OCI-LY7 (cell line): Measurements from ENCODE around the gene NEUROG1. TPM values are rescaled to one million over a fixed set of nuclear protein-coding genes. Genes with fewer than 3 reads are reported as not detected.
A peak's percentile ranks its signal among the peaks of the same experiment; 100 is the strongest.

Experiments
- BruUV-seq: library from RNA; stranded (reverse); fragments of 400-500 nt; replicated peaks from 2 replicates; lab custom pipeline; 2021; lab: Mats Ljungman, UMichigan
- CTCF ChIA-PET: fragments of 300-600 bp; sonication (Branson Sonifier 250); formaldehyde crosslinking; loops from one replicate; lab custom pipeline; 2022; ENCODE audit warnings: antibody characterized with exemption; ENCODE audit not compliant: unreplicated experiment; lab: Charles Lee
- POLR2A ChIA-PET: fragments of 300-600 bp; sonication (Branson Sonifier 250); formaldehyde crosslinking; loops from one replicate; lab custom pipeline; 2022; ENCODE audit warnings: antibody characterized with exemption; lab: Charles Lee
- DNase-seq: peaks from one replicate; pipeline ENCODE4 v3.0.0-alpha.2; 2015; ENCODE audit warnings: low spot score
- H2AFZ ChIP-seq: fragments of 200-600 bp; sonication (generic), shearing (Covaris generic); 2 replicates; pipeline ENCODE4 v1.6.1; 2014; ENCODE audit warnings: mild to moderate bottlenecking, antibody characterized with exemption, low read length, moderate library complexity
- H3K27ac ChIP-seq: fragments of 200-600 bp; sonication (generic); 2 replicates; pipeline ENCODE4 v1.5.1; 2014; ENCODE audit warnings: mixed run types, low read depth, mild to moderate bottlenecking, moderate library complexity, low read length, inconsistent platforms; ENCODE audit not compliant: poor library complexity, severe bottlenecking
- H3K36me3 ChIP-seq: fragments of 200-600 bp; sonication (generic); 2 replicates; pipeline ENCODE4 v1.6.1; 2014; ENCODE audit warnings: mild to moderate bottlenecking, antibody characterized with exemption, low read length, moderate library complexity, mixed read lengths; ENCODE audit not compliant: insufficient read depth
- H3K4me1 ChIP-seq: fragments of 200-600 bp; sonication (generic); 2 replicates; pipeline ENCODE4 v1.5.1; 2014; ENCODE audit warnings: mild to moderate bottlenecking, low read length; ENCODE audit not compliant: insufficient read depth, poor library complexity, severe bottlenecking
- H3K4me2 ChIP-seq: fragments of 200-600 bp; sonication (generic); 2 replicates; pipeline ENCODE4 v1.6.1; 2014; ENCODE audit warnings: mild to moderate bottlenecking, low read length
- H3K4me3 ChIP-seq: fragments of 200-600 bp; sonication (generic); 2 replicates; pipeline ENCODE4 v1.5.1; 2014; ENCODE audit warnings: mild to moderate bottlenecking, low read depth, low read length; ENCODE audit not compliant: poor library complexity, severe bottlenecking
- H3K79me2 ChIP-seq: fragments of 200-600 bp; sonication (generic); 2 replicates; pipeline ENCODE4 v1.6.1; 2016; ENCODE audit warnings: low read depth, mild to moderate bottlenecking, low read length, moderate library complexity, mixed read lengths; ENCODE audit not compliant: insufficient read depth
- H3K9me2 ChIP-seq: fragments of 200-600 bp; sonication (generic); 2 replicates; pipeline ENCODE4 v1.6.1; 2016; ENCODE audit warnings: mild to moderate bottlenecking, low read length, mixed read lengths; ENCODE audit not compliant: insufficient read depth
- H3K9me3 ChIP-seq: fragments of 200-600 bp; sonication (generic); 2 replicates; pipeline ENCODE4 v1.6.1; 2014; ENCODE audit warnings: mild to moderate bottlenecking, mixed run types, low read length, mixed read lengths
- H4K20me1 ChIP-seq: fragments of 200-600 bp; sonication (generic); 2 replicates; pipeline ENCODE4 v1.6.1; 2014; ENCODE audit warnings: mild to moderate bottlenecking, antibody characterized with exemption, low read length, moderate library complexity, mixed read lengths; ENCODE audit not compliant: insufficient read depth
- CTCF ChIP-seq: fragments of 200-600 bp; sonication (generic); conservative IDR thresholded peaks from 2 replicates; pipeline ENCODE4 v1.5.1; 2014; ENCODE audit warnings: mild to moderate bottlenecking, antibody characterized with exemption, low read length, moderate library complexity, mixed read lengths
- EZH2phosphoT487 ChIP-seq: fragments of 200-600 bp; sonication (generic); IDR thresholded peaks from 2 replicates; pipeline ENCODE4 v1.6.1; 2018; ENCODE audit warnings: low read depth, borderline replicate concordance, mild to moderate bottlenecking, mixed run types, antibody characterized with exemption, low read length, moderate library complexity, mixed read lengths
- intact Hi-C: fragments of 100-400 bp; cut with micrococcal nuclease; formaldehyde crosslinking; loops from one replicate; pipeline ENCODE4 v1.10.0; 2022; ENCODE audit not compliant: unreplicated experiment
- total RNA-seq, 2 experiments: library from RNA; depleted of rRNA in 1 of 2; stranded (reverse); fragments of >200 nt in 1 of 2; shearing (Covaris generic) in 1 of 2; gene quantifications; 2 replicates each; pipeline ENCODE4 v1.2.3, GENCODE V29; 2014 to 2022

Gene NEUROG1
- total RNA-seq, 2 experiments from 2014 or later = not detected

- BruUV-seq = no TSS peak
- DNase-seq = no peak
- intact Hi-C loops = no loop called here
- TF ChIP-seq EZH2phosphoT487 (no peak), CTCF (no peak)
- no peaks in the 10 kb centered on the region for H3K36me3 ChIP-seq
- no peaks in the 10 kb centered on the region for H4K20me1 ChIP-seq
- no peaks in the 10 kb centered on the region for H3K9me3 ChIP-seq
- H2AFZ ChIP-seq = no peak overlapping the region
- no peaks in the 10 kb centered on the region for H3K79me2 ChIP-seq
- no peak overlapping the region for H3K4me2 ChIP-seq
- H3K27ac ChIP-seq = no peak overlapping the region
- ChIA-PET POLR2A (interaction anchor here (0.7 to 0.8 kb wide), 2 partner anchors 11 to 913 kb away, joined by 3 read pairs; no protein-coding TSS in a partner anchor), CTCF (interaction anchor here (0.7 to 1.9 kb wide), 2 partner anchors 14 to 107 kb away, joined by 3 to 7 read pairs; no protein-coding TSS in a partner anchor)
- H3K4me1 ChIP-seq = no peaks in the 10 kb centered on the region
- H3K4me3 ChIP-seq = no peak overlapping the region
- H3K9me2 ChIP-seq = no peaks in the 10 kb centered on the region
Measured at GRCh38 chr5:135565266-135565665, 29.5 kb upstream of the NEUROG1 start.

GRCh38 chr5:135564331-135564730 lies 28.6 kb upstream of the NEUROG1 start:
- H3K9me3 ChIP-seq = no peaks in the 10 kb centered on the region
- H3K4me3 ChIP-seq = no peak overlapping the region
- H3K27ac ChIP-seq = no peak overlapping the region
- intact Hi-C loops = no loop called here
- no peak overlapping the region for H2AFZ ChIP-seq
- no peak overlapping the region for H3K4me2 ChIP-seq
- CTCF ChIA-PET = no interaction called here
- DNase-seq = no peak
- no peaks in the 10 kb centered on the region for H3K9me2 ChIP-seq
- TF ChIP-seq EZH2phosphoT487 = no peak
- no peak for TF ChIP-seq CTCF
- no peaks in the 10 kb centered on the region for H3K79me2 ChIP-seq
- no TSS peak for BruUV-seq
- no peaks in the 10 kb centered on the region for H3K4me1 ChIP-seq
- no peaks in the 10 kb centered on the region for H3K36me3 ChIP-seq
- no peaks in the 10 kb centered on the region for H4K20me1 ChIP-seq
- POLR2A ChIA-PET = no interaction called here

- ChIA-PET POLR2A (no interaction called here), CTCF (interaction anchor here (0.6 to 1.1 kb wide), 3 partner anchors 8 to 1250 kb away, joined by 3 to 4 read pairs (median 3); no protein-coding TSS in a partner anchor)
- BruUV-seq = no TSS peak
- Histone ChIP-seq H3K9me3 (no peaks in the 10 kb centered on the region), H3K4me3 (no peak overlapping the region), H3K4me1 (no peaks in the 10 kb centered on the region), H3K36me3 (no peaks in the 10 kb centered on the region), H3K79me2 (no peaks in the 10 kb centered on the region), H2AFZ (peak overlapping the region; percentile 33; the same call in 1 of the 2 replicates), H3K9me2 (no peaks in the 10 kb centered on the region), H3K4me2 (no peak overlapping the region), H4K20me1 (no peaks in the 10 kb centered on the region), H3K27ac (no peak overlapping the region)
- intact Hi-C loops = no loop called here
- no peak for DNase-seq
- TF ChIP-seq EZH2phosphoT487 (no peak), CTCF (no peak)
Measured at GRCh38 chr5:135561266-135561665, 25.5 kb upstream of the NEUROG1 start.
